VCaP (cell line): ENCODE data around the gene SLC4A1.

Experiments
- H3K27ac ChIP-seq: fragments of 450-650 bp; 2 replicates; pipeline ENCODE4 v1.5.1; 2017
- TF ChIP-seq, protein P1 (sequence below): fragments of 450-650 bp; conservative IDR thresholded peaks from 2 replicates; pipeline ENCODE4 v1.5.1; 2017; ENCODE audit warnings: mild to moderate bottlenecking, moderate library complexity

The SLC4A1 gene

DNA sequence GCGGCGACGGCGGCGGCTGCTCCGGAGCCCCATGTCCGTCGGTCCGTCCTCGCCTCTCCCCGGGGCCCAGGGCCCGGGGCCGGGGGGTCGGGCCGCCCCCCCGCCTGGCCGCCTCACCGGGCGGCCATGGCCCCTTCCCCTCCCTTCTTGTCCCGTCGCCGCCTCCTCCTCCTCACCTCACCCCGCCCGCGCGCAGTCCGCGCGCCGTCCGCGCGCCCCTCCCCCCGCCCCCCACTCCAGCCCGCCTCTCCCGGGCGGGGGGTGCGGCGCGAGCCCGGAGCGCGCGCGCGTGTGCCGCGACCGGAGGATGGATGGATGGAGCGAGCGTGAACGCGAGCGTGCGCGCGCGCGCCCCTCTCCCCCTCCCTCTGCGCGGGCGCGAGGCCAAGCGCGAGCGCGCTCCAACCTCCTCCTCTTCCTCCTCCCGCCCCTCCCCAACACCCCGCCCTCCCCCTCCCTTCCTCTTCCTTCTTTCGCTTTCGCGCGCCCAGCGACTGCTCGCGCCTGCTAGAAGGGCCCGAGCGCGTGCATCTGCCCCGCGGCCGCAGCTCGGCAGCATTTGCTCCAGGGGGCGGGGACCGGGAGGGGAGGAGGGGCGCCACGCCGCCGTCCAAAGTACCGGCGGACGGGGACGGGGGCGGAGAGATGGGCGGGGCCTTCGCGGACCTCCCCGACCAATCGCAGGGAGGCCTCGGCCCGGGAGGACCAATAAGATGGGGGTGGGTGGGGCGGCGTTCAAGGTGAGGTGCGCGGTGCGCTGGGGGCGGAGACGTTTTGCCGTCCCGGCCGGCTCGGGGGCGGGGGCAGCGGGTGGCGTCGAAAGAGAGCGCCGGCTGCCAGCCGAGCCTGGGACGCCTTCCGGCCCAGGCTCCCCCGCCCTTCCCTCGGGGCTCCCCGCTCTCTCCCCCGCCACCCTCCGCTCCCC lies 68.1 kb downstream of the SLC4A1 start, which contains the start of gene ATXN7L3:
Gene ATXN7L3 (minus strand): TSS at position 332 of the 925 bp plus-strand sequence. CDS start 1,814 bp downstream, outside the sequence.
- peak within 1 kb of the TSS; percentile 97 for H3K27ac ChIP-seq
- TF ChIP-seq, protein P1, sequence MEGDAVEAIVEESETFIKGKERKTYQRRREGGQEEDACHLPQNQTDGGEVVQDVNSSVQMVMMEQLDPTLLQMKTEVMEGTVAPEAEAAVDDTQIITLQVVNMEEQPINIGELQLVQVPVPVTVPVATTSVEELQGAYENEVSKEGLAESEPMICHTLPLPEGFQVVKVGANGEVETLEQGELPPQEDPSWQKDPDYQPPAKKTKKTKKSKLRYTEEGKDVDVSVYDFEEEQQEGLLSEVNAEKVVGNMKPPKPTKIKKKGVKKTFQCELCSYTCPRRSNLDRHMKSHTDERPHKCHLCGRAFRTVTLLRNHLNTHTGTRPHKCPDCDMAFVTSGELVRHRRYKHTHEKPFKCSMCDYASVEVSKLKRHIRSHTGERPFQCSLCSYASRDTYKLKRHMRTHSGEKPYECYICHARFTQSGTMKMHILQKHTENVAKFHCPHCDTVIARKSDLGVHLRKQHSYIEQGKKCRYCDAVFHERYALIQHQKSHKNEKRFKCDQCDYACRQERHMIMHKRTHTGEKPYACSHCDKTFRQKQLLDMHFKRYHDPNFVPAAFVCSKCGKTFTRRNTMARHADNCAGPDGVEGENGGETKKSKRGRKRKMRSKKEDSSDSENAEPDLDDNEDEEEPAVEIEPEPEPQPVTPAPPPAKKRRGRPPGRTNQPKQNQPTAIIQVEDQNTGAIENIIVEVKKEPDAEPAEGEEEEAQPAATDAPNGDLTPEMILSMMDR: no peak

- TF ChIP-seq, protein P1: no peak
- H3K27ac ChIP-seq: peak overlapping the region; percentile 97
These were observed 69.0 kb downstream of the SLC4A1 start for GRCh38 chr17:44198721-44199552.
